ENCODE measurements around the gene GJB5.
"Not testable (repeated sequence)": the region's sequence is repeated elsewhere in the genome, so short reads cannot be mapped to it uniquely, and the experiment has no call there.

GJB5 gene

GRCh38 chr1:34746101-34746500, 8.7 kb upstream of the GJB5 start:
- DNase-seq: no peak

- DNase-seq: no peak
These were observed 7.8 kb upstream of the GJB5 start for GRCh38 chr1:34746785-34747637.

- DNase-seq: no peak
These were observed 7.3 kb upstream of the GJB5 start for GRCh38 chr1:34747638-34747941.

DNA sequence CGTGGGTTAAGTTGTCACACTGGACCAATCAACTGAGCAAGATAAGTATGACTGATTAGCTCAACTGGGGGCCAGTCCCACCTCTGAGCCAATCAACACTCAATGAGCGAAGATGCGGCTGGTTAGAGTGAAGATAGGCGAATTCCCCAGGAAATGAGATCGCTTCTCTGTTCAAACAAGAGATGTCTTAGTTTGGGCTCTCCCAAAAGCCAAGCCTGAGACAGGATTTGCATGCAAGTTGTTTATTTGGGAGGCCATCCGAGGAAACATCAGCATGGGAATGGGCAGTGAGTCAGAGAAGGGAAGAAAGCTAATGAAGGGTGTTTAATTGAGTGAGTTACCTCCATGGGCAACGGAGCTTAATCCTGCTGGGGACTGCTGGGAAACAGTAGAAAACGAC, 4.9 kb upstream of the GJB5 start:
- DNase-seq: no peak

GRCh38 chr1:34750610-34751009, 4.2 kb upstream of the GJB5 start:
- DNase-seq: no peak

GRCh38 chr1:34753163-34753562, 1.7 kb upstream of the GJB5 start:
- no peak for DNase-seq

GRCh38 chr1:34755961-34756360, 1.1 kb downstream of the GJB5 start:
- DNase-seq: no peak

DNA sequence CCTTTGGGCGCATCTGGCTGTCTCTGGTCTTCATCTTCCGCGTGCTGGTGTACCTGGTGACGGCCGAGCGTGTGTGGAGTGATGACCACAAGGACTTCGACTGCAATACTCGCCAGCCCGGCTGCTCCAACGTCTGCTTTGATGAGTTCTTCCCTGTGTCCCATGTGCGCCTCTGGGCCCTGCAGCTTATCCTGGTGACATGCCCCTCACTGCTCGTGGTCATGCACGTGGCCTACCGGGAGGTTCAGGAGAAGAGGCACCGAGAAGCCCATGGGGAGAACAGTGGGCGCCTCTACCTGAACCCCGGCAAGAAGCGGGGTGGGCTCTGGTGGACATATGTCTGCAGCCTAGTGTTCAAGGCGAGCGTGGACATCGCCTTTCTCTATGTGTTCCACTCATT, 2.5 kb downstream of the GJB5 start:
- DNase-seq: no peak

- no peak for DNase-seq
These were observed 3.9 kb downstream of the GJB5 start for GRCh38 chr1:34758751-34759150.

DNA sequence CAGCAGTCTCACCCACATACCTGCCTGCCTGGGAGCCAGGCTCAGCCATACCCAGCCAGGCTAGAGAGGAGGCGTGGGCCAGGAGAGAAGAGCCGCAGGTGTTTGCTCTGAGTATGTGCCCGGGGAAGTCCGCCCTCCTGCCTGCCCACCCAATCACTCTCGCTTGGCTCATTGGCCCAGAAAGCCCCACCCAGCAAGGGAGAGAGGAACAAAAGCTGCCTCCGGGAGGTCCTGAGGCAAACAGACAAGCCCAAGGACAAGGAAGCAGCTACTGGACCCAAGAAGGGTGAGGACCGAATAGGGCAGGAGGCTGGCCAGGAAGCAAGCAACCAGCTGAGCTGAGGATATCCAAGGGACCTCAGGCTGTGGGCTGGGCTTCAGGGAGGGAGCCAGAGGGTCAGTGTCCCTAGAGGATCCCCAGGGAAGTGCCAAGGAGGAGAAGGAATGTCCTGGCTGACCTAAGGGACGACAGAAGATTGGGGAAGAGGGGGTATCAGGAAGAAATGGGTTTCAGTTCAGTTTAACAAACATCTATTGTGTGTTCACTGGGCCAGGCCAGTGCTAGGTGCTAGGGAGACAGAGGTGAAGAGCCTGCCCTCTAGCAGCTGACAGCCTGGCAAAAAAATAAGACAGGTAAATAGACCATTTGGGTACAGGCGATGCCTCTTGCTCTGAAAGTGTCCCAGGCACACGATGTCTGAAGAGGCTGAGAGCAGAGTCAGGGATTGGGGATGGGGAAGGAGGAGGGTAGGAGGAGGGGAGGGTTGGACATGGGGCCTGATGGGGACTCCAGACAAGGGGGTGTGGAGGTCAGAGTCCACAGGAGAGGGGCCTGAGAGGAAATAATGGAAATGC, 4.9 kb downstream of the GJB5 start, which contains the start of gene GJB4:
GJB4 (plus strand) TSS at position 238 of the 855 bp plus-strand sequence. CDS start 1,515 bp downstream, outside the sequence.
- no peak for DNase-seq

DNA sequence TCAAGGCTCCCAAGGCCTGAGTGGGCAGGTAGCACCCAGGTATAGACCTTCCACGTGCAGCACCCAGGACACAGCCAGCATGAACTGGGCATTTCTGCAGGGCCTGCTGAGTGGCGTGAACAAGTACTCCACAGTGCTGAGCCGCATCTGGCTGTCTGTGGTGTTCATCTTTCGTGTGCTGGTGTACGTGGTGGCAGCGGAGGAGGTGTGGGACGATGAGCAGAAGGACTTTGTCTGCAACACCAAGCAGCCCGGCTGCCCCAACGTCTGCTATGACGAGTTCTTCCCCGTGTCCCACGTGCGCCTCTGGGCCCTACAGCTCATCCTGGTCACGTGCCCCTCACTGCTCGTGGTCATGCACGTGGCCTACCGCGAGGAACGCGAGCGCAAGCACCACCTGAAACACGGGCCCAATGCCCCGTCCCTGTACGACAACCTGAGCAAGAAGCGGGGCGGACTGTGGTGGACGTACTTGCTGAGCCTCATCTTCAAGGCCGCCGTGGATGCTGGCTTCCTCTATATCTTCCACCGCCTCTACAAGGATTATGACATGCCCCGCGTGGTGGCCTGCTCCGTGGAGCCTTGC, 6.4 kb downstream of the GJB5 start:
- DNase-seq: no peak

GRCh38 chr1:34761776-34762307, 7.0 kb downstream of the GJB5 start:
- no peak for DNase-seq

- DNase-seq: no peak
These were observed 7.8 kb downstream of the GJB5 start for GRCh38 chr1:34762474-34763141.

DNA sequence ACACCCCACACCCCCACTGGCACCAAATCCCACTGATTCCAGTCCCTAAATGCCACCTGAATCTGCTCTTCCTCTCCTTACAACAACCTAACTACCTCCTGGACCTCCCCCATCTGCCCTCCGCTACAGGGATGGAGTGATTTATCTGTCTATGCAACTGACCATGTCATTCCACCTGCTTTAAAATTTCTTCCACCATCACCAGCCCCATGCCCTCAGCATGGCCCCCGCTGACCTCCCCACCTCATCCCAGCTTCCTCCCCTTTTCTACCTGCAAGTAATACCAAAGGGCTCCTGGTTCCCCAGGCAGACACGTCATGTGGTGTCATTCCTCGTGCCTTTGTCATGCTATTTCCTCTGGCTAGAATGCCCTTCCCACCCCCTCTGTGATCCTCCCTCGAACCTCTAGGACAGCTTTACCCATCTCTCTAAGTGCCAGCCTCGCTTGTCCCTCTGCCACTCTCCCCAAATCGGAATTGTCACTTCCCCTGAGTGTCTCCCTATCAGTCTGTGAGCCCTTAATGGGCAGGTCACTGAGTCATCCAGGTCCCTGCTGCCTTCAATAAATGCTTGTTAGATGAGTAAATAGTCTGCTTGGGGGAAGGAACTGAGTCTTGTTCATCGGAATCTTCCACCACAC, 8.4 kb downstream of the GJB5 start:
- DNase-seq: no peak

DNA sequence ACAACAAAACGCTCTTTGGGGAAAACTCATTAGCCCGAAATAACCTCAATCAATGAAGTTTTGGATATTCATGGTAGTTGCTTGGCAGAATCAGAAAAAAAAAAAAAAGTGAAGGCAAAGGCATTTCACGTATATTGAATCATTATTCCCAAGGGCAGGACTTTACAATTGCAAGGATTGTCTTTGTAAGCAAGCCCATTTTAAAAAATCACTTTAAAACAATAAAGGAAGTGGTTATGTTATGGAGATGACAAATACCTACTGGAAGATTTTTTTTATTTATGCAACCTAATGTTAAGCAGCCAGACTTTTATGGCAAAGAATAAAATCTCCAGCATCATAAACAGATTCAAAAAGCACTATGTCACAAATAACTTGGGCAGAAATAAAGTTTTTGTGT, 14.0 kb downstream of the GJB5 start:
- no peak for DNase-seq

DNA sequence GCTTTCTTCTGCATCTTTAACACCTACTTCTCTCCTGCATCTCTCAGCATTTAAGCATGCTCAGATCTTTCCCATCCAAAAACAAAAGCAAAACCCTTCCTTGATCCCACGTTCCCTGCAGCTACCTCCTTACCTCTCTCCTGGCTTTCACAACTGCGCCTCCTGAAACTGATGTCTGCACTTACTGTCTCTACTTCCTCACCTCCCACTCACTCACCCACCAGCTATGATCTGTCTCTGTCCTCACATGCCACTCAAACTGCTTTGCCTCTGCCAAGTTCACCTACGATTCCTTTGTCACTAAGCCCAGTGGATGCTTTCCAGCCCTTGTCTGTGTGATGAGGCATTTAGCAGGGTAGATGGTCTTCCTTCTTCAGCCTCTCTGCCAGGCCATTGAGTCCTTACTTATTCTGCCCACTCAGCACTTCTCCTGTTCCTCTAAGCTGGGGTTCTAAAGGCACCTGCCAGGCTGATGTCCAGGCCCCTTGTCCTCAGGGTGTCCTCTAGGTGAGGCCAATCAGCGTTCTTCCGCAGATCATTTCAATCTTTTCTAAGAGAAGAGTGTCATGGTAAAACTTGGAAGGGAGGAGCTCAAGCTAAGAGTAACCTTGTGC, 16.2 kb downstream of the GJB5 start:
- no peak for DNase-seq

GRCh38 chr1:34771573-34772371, 16.9 kb downstream of the GJB5 start:
- DNase-seq: no peak

DNA sequence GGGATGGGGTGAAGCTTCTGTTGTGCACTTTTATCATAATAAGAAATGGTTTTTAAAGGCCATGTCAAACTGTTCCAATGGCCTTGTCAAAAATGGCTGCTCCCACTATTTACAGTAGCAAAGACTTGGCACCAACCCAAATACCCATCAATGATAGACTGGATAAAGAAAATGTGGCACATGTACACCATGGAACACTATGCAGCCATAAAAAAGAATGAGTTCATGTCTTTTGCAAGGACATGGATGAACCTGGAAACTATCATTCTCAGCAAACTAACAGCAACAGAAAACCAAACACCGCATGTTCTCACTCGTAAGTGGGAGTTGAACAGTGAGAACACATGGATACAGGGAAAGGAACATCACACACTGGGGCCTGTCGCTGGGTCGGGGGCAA, 18.3 kb downstream of the GJB5 start:
- DNase-seq: not testable (repeated sequence)

- DNase-seq: no peak
These were observed 20.1 kb downstream of the GJB5 start for GRCh38 chr1:34774957-34775356.

GRCh38 chr1:34776911-34777310, 22.1 kb downstream of the GJB5 start:
- no peak for DNase-seq
